Measurements from ENCODE around the gene RNPEP.
"Not testable (repeated sequence)": the region's sequence is repeated elsewhere in the genome, so short reads cannot be mapped to it uniquely, and the experiment has no call there.

RNPEP gene

DNA sequence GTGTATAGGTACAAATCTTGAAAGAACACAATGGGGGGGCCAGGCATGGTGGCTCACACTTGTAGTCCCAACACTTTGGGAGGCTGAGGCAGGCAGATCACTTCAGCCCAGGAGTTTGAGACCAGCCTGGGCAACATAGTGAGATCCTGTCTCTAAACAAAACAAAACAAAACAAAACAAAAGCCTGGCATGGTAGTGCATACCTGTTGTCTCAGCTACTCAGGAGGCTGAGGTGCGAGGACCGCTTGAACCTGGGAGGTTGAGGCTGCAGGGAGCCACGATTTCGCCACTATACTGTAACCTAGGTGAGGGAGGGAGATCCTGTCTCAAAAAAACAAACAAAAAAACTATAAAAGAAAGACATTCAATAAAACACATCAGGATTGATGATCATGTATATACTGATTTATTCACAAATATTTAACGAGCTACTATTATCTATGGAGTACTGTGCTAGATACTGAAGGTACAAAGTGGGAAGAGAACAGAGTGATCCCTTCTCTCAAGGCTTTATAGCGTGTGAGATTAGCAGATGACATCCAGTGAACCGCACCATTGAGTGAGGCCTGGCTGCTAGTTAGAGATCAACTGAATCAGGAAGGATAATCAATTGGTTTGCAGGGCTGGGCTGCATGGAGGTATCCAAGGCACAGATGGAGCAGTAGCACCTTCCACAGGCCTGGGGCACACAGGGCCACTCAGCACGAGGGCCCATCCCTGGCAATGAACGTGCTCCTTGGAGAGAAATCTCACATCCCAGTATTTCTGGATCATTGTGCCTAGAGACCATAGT, 54.3 kb downstream of the RNPEP start:
- H3K4me1 ChIP-seq (ENCODE audit: control insufficient read depth, insufficient read depth, low read length), result no peaks in the 10 kb centered on the region
- no peak overlapping the region for H3K9ac ChIP-seq (ENCODE audit: low read length)
- no peak overlapping the region for H3K27ac ChIP-seq (ENCODE audit: low read depth, low read length)
- H3K36me3 ChIP-seq (ENCODE audit: control insufficient read depth, insufficient read depth, low read length), result no peaks in the 10 kb centered on the region
- no peak overlapping the region for H3K4me3 ChIP-seq (ENCODE audit: low read length)
- H3K27me3 ChIP-seq (ENCODE audit: control insufficient read depth, insufficient read depth, low read length), result no peaks in the 10 kb centered on the region

DNA sequence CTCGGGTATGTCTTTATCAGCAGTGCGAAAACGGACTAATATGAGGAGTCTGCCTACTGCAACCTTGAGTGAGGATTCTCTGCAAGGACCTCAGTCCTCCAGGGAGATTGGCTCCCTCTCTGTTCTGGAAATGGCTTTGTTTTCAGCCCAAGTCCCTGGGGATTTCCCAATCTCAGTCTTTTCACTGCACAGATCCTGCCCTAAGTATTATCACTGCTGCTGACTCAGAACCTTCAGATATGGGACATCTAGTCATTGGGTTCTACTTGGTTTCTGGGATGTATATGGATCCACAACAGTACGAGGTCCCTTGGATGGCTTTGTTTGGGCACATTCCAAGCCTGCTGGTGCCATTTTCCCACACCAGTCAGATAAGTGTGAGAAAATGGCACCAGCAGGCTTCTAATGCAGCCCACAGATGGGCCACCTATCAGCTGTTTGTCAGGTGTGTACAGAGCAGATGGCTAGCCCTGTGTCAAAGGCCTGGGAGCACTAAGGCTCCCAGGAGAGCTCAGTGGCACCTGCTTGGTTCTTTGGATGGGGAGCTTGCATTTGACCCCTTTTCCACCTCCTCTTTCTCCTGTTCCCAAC, 55.4 kb downstream of the RNPEP start:
- no peak overlapping the region for H3K4me3 ChIP-seq (ENCODE audit: low read length)
- no peaks in the 10 kb centered on the region for H3K27me3 ChIP-seq (ENCODE audit: control insufficient read depth, insufficient read depth, low read length)
- H3K4me1 ChIP-seq (ENCODE audit: control insufficient read depth, insufficient read depth, low read length), result no peaks in the 10 kb centered on the region
- H3K36me3 ChIP-seq (ENCODE audit: control insufficient read depth, insufficient read depth, low read length), result no peaks in the 10 kb centered on the region
- no peak overlapping the region for H3K27ac ChIP-seq (ENCODE audit: low read depth, low read length)
- H3K9ac ChIP-seq (ENCODE audit: low read length), result no peak overlapping the region

DNA sequence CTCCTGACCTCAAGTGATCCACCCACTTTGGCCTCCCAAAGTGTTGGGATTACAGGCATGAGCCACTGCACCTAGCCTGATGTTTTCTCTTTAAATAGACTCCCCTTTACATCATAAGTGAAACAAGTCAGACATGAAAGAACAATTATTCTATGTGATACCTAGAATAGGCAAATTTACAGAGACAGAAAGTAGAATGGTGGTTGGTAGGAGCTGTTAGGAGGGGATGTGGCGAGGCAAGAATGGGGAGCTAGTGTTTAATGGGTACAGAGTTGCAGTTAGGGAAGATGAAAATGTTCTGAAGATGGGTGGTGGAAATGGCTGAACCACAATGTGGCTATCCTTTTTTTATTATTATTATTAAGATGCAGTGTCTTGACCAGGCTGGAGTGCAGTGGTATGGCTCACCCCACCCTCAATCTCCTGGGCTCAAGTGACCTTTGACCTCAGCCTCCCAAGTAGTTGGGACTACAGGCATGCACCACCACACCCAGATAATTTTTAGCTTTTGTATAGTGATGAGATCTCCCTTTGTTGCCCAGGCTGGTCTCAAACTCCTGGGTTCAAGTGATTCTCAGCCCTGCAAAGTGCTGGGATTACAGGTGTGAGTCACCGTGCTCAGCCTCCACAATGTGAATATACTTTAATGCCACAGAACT, 56.4 kb downstream of the RNPEP start:
- H3K4me3 ChIP-seq (ENCODE audit: low read length), result no peak overlapping the region
- no peaks in the 10 kb centered on the region for H3K4me1 ChIP-seq (ENCODE audit: control insufficient read depth, insufficient read depth, low read length)
- H3K36me3 ChIP-seq (ENCODE audit: control insufficient read depth, insufficient read depth, low read length), result no peaks in the 10 kb centered on the region
- H3K9ac ChIP-seq (ENCODE audit: low read length), result no peak overlapping the region
- no peak overlapping the region for H3K27ac ChIP-seq (ENCODE audit: low read depth, low read length)
- no peaks in the 10 kb centered on the region for H3K27me3 ChIP-seq (ENCODE audit: control insufficient read depth, insufficient read depth, low read length)

DNA sequence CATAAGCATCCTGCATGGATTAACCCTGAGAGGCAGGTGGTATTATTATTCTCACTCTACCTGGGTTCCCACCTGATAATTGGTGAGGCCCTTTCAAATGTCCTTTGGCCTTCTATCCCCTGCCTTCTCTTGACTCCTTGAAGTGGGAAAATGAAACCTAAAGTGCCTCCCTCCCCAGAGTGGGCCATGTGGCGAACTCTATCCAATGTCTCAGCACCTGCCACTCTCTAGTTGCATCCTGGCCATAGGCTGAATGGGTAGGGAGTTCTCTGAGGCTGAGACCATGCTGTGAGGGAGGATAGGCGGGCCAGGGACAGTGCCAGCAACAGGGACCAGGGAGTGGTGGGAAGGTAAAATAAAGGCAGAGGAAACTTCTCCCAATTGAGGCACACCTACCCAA, 63.3 kb downstream of the RNPEP start:
- Histone ChIP-seq H3K27ac (ENCODE audit: low read depth, low read length) (no peak overlapping the region), H3K27me3 (ENCODE audit: control insufficient read depth, insufficient read depth, low read length) (no peaks in the 10 kb centered on the region), H3K4me1 (ENCODE audit: control insufficient read depth, insufficient read depth, low read length) (no peaks in the 10 kb centered on the region), H3K4me3 (ENCODE audit: low read length) (no peak overlapping the region), H3K9ac (ENCODE audit: low read length) (no peak overlapping the region), H3K36me3 (ENCODE audit: control insufficient read depth, insufficient read depth, low read length) (no peaks in the 10 kb centered on the region)

DNA sequence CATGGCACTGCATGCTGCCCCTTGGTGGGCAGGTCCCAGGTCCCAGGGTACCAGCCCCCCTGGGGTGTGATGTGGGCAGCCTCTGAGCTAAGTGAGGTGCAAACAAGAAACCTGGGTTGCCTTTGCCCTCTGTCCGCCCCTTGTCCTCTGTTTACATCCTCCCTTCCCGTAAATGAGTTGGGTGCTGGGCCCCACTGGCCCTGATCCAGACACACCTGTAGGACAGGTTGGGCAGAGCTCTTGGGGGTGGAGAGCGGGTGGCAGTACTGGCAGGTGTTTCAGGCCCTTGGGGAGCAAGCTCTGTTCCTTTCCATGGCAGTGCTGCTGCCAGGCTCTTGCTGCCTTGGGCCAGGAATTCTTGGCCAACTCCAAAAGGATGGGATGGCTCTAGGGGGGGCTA, 63.8 kb downstream of the RNPEP start:
- H3K36me3 ChIP-seq (ENCODE audit: control insufficient read depth, insufficient read depth, low read length), result no peaks in the 10 kb centered on the region
- H3K4me1 ChIP-seq (ENCODE audit: control insufficient read depth, insufficient read depth, low read length), result no peaks in the 10 kb centered on the region
- H3K27ac ChIP-seq (ENCODE audit: low read depth, low read length), result no peak overlapping the region
- no peaks in the 10 kb centered on the region for H3K27me3 ChIP-seq (ENCODE audit: control insufficient read depth, insufficient read depth, low read length)
- no peak overlapping the region for H3K9ac ChIP-seq (ENCODE audit: low read length)
- no peak overlapping the region for H3K4me3 ChIP-seq (ENCODE audit: low read length)

DNA sequence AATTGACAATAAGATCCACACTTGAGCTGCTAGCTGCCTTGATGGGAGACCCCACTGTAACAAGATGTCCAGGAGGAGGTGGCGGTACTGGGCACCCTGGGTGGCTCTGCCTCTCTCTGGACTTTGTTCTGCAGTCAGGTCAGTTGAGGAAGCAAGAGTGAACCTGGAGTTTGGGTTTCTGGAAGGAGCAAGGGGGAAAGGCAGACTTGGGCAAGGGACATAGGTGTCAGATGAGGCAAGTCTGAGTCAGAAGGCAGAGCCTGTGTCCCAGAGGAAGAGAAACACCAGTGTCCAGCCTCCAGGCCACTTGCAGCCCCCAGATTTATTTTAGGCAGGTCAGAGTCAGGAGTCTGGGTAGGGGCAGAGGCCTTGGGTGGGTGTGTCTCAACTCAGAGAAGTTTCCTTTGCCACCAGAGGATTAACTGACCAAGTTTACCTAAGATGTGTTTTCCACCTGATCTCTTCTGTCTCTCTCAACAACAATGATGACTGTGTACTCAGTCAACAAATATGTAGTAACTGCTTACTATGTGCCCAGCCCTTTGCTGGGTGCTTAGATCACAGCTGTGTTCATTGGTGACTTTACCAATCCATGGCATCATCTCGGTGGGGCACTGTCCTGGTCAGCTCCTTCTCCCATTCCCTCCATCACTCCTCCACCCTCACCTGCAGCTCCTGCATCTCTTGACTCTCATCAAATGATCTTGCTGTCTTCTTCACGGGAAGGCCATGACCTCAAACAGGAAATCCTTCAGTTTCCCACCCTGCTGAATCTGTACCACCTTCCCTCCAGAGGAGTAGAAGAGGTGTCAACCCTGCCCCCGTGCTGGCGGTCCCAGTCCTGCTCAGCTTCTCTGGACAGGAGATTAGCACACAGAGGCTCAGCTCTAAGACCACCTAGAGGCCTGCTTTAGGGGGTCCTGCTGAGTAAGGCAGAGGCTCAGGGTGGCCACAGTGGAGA, 64.6 kb downstream of the RNPEP start:
- no peak overlapping the region for H3K27ac ChIP-seq (ENCODE audit: low read depth, low read length)
- H3K4me3 ChIP-seq (ENCODE audit: low read length), result no peak overlapping the region
- H3K9ac ChIP-seq (ENCODE audit: low read length), result peak overlapping the region; percentile 27

DNA sequence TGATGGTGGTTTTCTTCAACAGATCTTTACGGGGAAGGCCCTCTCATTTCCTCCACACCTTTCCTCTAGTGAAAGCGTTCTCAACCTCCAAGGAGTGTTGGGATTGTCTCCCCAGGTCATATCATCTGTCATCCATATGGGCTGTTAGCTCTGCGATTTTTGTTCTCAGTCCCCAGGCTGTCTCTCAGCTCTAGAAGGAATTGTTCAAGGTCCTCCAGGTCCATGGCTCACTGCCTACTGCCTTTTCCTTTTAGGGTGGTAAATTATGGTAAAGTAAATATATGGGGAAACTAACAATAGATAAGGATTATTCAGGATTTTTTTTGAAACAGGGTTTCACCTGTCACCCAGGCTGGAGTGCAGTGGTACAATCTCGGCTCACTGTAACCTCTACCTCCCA, 65.5 kb downstream of the RNPEP start:
- Histone ChIP-seq H3K9ac (ENCODE audit: low read length) (no peak overlapping the region), H3K36me3 (ENCODE audit: control insufficient read depth, insufficient read depth, low read length) (no peaks in the 10 kb centered on the region), H3K27ac (ENCODE audit: low read depth, low read length) (no peak overlapping the region), H3K4me1 (ENCODE audit: control insufficient read depth, insufficient read depth, low read length) (no peaks in the 10 kb centered on the region), H3K27me3 (ENCODE audit: control insufficient read depth, insufficient read depth, low read length) (no peaks in the 10 kb centered on the region), H3K4me3 (ENCODE audit: low read length) (no peak overlapping the region)

More for the DNA sequence above, 64.6 kb downstream of the RNPEP start:
- Histone ChIP-seq H3K4me1 (ENCODE audit: control insufficient read depth, insufficient read depth, low read length) (no peaks in the 10 kb centered on the region), H3K27me3 (ENCODE audit: control insufficient read depth, insufficient read depth, low read length) (no peaks in the 10 kb centered on the region), H3K36me3 (ENCODE audit: control insufficient read depth, insufficient read depth, low read length) (no peaks in the 10 kb centered on the region)

DNA sequence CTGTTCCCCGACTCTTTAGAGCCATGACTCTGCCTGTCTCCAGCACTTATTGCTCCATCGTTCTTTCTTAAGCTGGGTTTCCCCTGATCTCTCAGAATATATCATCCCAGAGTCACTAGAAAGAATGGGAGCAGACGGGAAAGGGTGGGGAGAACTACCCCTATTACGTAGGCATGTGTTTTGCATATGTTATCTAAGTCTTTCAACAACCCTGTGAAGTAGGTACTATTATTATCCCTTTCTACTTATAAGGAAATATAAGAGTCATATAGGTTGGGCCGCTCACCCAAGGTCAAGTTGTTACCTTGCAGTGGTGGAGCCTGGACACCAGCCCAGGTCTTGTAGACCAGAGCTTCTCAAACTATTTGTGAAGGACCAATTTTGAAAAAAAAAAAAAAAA, 66.7 kb downstream of the RNPEP start:
- no peak overlapping the region for H3K9ac ChIP-seq (ENCODE audit: low read length)
- H3K27ac ChIP-seq (ENCODE audit: low read depth, low read length), result no peak overlapping the region
- H3K4me3 ChIP-seq (ENCODE audit: low read length), result no peak overlapping the region
- H3K27me3 ChIP-seq (ENCODE audit: control insufficient read depth, insufficient read depth, low read length), result no peaks in the 10 kb centered on the region
- no peaks in the 10 kb centered on the region for H3K4me1 ChIP-seq (ENCODE audit: control insufficient read depth, insufficient read depth, low read length)
- H3K36me3 ChIP-seq (ENCODE audit: control insufficient read depth, insufficient read depth, low read length), result no peaks in the 10 kb centered on the region

DNA sequence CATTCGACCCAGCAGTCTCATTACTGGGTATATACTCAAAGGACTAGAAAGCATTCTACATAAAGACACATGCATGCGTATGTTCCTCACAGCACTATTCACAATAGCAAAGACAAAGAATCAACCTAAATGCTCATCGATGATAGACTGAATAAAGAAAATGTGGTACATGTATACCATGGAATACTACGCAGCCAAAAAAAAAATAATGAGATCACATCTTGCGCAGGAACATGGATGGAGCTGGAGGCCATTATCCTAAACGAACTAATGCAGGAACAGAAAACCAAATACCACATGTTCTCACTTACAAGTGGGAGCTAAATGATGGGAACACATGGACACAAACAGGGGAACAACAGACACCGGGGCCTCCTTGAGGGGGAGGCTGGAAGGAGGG, 71.6 kb downstream of the RNPEP start:
- Histone ChIP-seq H3K27me3 (ENCODE audit: control insufficient read depth, insufficient read depth, low read length) (no peaks in the 10 kb centered on the region), H3K4me3 (ENCODE audit: low read length) (no peak overlapping the region), H3K9ac (ENCODE audit: low read length) (no peak overlapping the region)

DNA sequence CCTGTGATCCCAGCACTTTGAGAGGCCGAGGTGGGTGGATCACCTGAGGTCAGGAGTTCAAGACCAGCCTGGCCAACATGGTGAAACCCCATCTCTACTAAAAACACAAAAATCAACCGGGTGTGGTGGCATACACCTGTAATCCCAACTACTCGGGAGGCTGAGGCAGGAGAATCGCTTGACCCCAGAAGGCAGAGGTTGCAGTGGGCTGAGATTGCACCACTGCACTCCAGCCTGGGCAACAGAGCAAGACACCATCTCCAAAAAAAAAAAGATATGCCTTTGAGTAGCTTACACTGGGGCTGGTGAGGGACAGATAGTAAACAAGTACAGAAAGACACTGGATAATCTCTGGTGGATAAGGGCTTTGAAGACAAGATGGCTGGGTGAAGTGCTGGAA, 72.2 kb downstream of the RNPEP start:
- not testable (repeated sequence) for H3K36me3 ChIP-seq (ENCODE audit: control insufficient read depth, insufficient read depth, low read length); H3K4me3 ChIP-seq (ENCODE audit: low read length); H3K27ac ChIP-seq (ENCODE audit: low read depth, low read length); H3K9ac ChIP-seq (ENCODE audit: low read length); H3K4me1 ChIP-seq (ENCODE audit: control insufficient read depth, insufficient read depth, low read length); H3K27me3 ChIP-seq (ENCODE audit: control insufficient read depth, insufficient read depth, low read length)

More for the DNA sequence above, 71.6 kb downstream of the RNPEP start:
- H3K4me1 ChIP-seq (ENCODE audit: control insufficient read depth, insufficient read depth, low read length), result no peaks in the 10 kb centered on the region
- no peak overlapping the region for H3K27ac ChIP-seq (ENCODE audit: low read depth, low read length)
- no peaks in the 10 kb centered on the region for H3K36me3 ChIP-seq (ENCODE audit: control insufficient read depth, insufficient read depth, low read length)

Data from rectal smooth muscle tissue (tissue), 1 donor.